BE2C (cell line): Measurements from ENCODE around the gene ARL5A.

Experiments
- DNase-seq: peaks from one replicate; pipeline ENCODE4 v3.0.0-alpha.2; 2020
- H3K27me3 ChIP-seq: fragments of 250-450 bp; sonication (Bioruptor Pico); 2 replicates; pipeline ENCODE4 v1.5.1; 2020; ENCODE audit warnings: mild to moderate bottlenecking
- H3K36me3 ChIP-seq: fragments of 250-450 bp; sonication (Bioruptor Pico); 2 replicates; pipeline ENCODE4 v1.5.1; 2020; ENCODE audit warnings: mild to moderate bottlenecking
- H3K4me1 ChIP-seq: fragments of 250-450 bp; sonication (Bioruptor Pico); 2 replicates; pipeline ENCODE4 v1.5.1; 2020
- H3K4me3 ChIP-seq: 2 replicates; pipeline ENCODE4 v1.5.1; 2011; ENCODE audit warnings: low read depth, low read length
- H3K9me3 ChIP-seq: fragments of 250-450 bp; sonication (Bioruptor Pico); 2 replicates; pipeline ENCODE4 v1.5.1; 2020
- CTCF ChIP-seq: IDR thresholded peaks from 2 replicates; pipeline ENCODE4 v1.5.1; 2012; ENCODE audit warnings: mild to moderate bottlenecking, low read depth, low read length

Gene ARL5A

GRCh38 chr2:151760139-151760650 lies 68.0 kb downstream of the ARL5A start:
- Histone ChIP-seq H3K4me1 (no peaks in the 10 kb centered on the region), H3K36me3 (no peaks in the 10 kb centered on the region), H3K4me3 (no peak overlapping the region), H3K27me3 (no peaks in the 10 kb centered on the region), H3K9me3 (no peaks in the 10 kb centered on the region)
- DNase-seq = no peak
- no peak for TF ChIP-seq CTCF

GRCh38 chr2:151758744-151759143 lies 69.5 kb downstream of the ARL5A start:
- DNase-seq = no peak
- Histone ChIP-seq H3K27me3 (no peaks in the 10 kb centered on the region), H3K4me1 (no peaks in the 10 kb centered on the region), H3K36me3 (no peaks in the 10 kb centered on the region), H3K9me3 (no peaks in the 10 kb centered on the region), H3K4me3 (no peak overlapping the region)
- TF ChIP-seq CTCF = no peak

GRCh38 chr2:151757861-151758260 lies 70.4 kb downstream of the ARL5A start:
- DNase-seq = no peak
- no peaks in the 10 kb centered on the region for H3K9me3 ChIP-seq
- H3K4me1 ChIP-seq = no peaks in the 10 kb centered on the region
- no peak for TF ChIP-seq CTCF
- no peak overlapping the region for H3K4me3 ChIP-seq
- no peaks in the 10 kb centered on the region for H3K36me3 ChIP-seq
- no peaks in the 10 kb centered on the region for H3K27me3 ChIP-seq

- DNase-seq = no peak
- Histone ChIP-seq H3K4me3 (no peak overlapping the region), H3K9me3 (no peaks in the 10 kb centered on the region), H3K4me1 (no peaks in the 10 kb centered on the region), H3K27me3 (no peaks in the 10 kb centered on the region), H3K36me3 (no peaks in the 10 kb centered on the region)
- no peak for TF ChIP-seq CTCF
Observed at GRCh38 chr2:151756820-151757219, 71.4 kb downstream of the ARL5A start.

GRCh38 chr2:151754253-151754897 lies 73.8 kb downstream of the ARL5A start:
- H3K4me1 ChIP-seq = no peaks in the 10 kb centered on the region

More at GRCh38 chr2:151754253-151754897, 73.8 kb downstream of the ARL5A start:
- DNase-seq = no peak
- Histone ChIP-seq H3K27me3 (no peaks in the 10 kb centered on the region), H3K4me3 (no peak overlapping the region), H3K36me3 (no peaks in the 10 kb centered on the region), H3K9me3 (no peaks in the 10 kb centered on the region)
- TF ChIP-seq CTCF = no peak
